Hypothalamus (tissue), 51 donors: ENCODE results near the gene ARPP21.
A peak's percentile ranks its signal among the peaks of the same experiment; 100 is the strongest.
"Not testable (repeated sequence)": the region's sequence is repeated elsewhere in the genome, so short reads cannot be mapped to it uniquely, and the experiment has no call there.

Experiments used
- DNase-seq, 51 donors: peaks; one replicate each; lab custom pipeline; 2025; lab: John Stamatoyannopoulos, UW

ARPP21 gene

GRCh38 chr3:35639254-35640186, at the start of gene ARPP21:
Gene ARPP21, plus strand, starts transcription at chr3:35639525. Its CDS starts 42,227 bp downstream, at chr3:35681752.
- DNase-seq = peak in 42 of 51 donors; percentile 3 to 87 (median 63)

GRCh38 chr3:35592589-35593295, 46.6 kb upstream of the ARPP21 start:
- no peak for DNase-seq

- no peak for DNase-seq
Measured at GRCh38 chr3:35594739-35595138, 44.6 kb upstream of the ARPP21 start.

- DNase-seq = peak in 14 of 51 donors; percentile 1 to 63 (median 18)
Measured at GRCh38 chr3:35596335-35596995, 42.9 kb upstream of the ARPP21 start.

- no peak for DNase-seq
Measured at GRCh38 chr3:35597490-35597889, 41.8 kb upstream of the ARPP21 start.

GRCh38 chr3:35598804-35599203, 40.5 kb upstream of the ARPP21 start:
- DNase-seq = no peak

GRCh38 chr3:35601959-35602358, 37.4 kb upstream of the ARPP21 start:
- no peak for DNase-seq

GRCh38 chr3:35602395-35602936, 36.9 kb upstream of the ARPP21 start:
- no peak for DNase-seq

GRCh38 chr3:35616346-35616745, 23.0 kb upstream of the ARPP21 start:
- DNase-seq = no peak

- DNase-seq = no peak
Measured at GRCh38 chr3:35617370-35617769, 22.0 kb upstream of the ARPP21 start.

- not testable (repeated sequence) for DNase-seq
Measured at GRCh38 chr3:35620238-35620637, 19.1 kb upstream of the ARPP21 start.

GRCh38 chr3:35624698-35625097, 14.6 kb upstream of the ARPP21 start:
- no peak for DNase-seq

GRCh38 chr3:35633332-35634124, 5.8 kb upstream of the ARPP21 start:
- DNase-seq = no peak

- DNase-seq = peak in 5 of 51 donors; percentile 1 to 25 (median 3)
Measured at GRCh38 chr3:35635407-35635806, 3.9 kb upstream of the ARPP21 start.

- no peak for DNase-seq
Measured at GRCh38 chr3:35635926-35636683, 3.2 kb upstream of the ARPP21 start.

GRCh38 chr3:35638251-35638979, 910 bp upstream of the ARPP21 start:
- no peak for DNase-seq

- peak in 6 of 51 donors; percentile 45 to 79 (median 68) for DNase-seq
Measured at GRCh38 chr3:35638980-35639253, 408 bp upstream of the ARPP21 start.
